Adrenal gland (tissue), 12 donors: ENCODE measurements around the gene KDM2A. TPM values are rescaled to one million over a fixed set of nuclear protein-coding genes. Genes with fewer than 3 reads are reported as not detected.

Source experiments
- DNase-seq, 7 donors: peaks; one replicate each; pipeline ENCODE4 v3.0.0-alpha.2; 2019 to 2020
- H3K27ac ChIP-seq, 5 donors: fragments of 200-600 bp; sonication (generic) in 4 of 5; 1 replicate in 3 of 5; 2 replicates in 2 of 5; pipeline versions ENCODE4 v1.5.1 to v1.8.0; 2016 to 2020; ENCODE audit warnings: mild to moderate bottlenecking in 1 of 5
- H3K27me3 ChIP-seq: fragments of 200-600 bp; 2 replicates; pipeline ENCODE4 v1.8.0; 2021
- H3K36me3 ChIP-seq, 2 donors: fragments of 200-600 bp; replicated peaks in 1 of 2; 1 replicate in 1 of 2; 2 replicates in 1 of 2; pipeline versions ENCODE4 v1.5.1 to v1.8.0; 2018 to 2022
- H3K4me1 ChIP-seq, 2 donors: fragments of 200-600 bp; replicated peaks in 1 of 2; 1 replicate in 1 of 2; 2 replicates in 1 of 2; pipeline versions ENCODE4 v1.5.1 to v1.8.0; 2018 to 2021
- H3K4me3 ChIP-seq, 4 donors: fragments of 200-600 bp; sonication (generic) in 3 of 4; one replicate each; pipeline ENCODE4 v1.5.1; 2016 to 2018
- H3K9me3 ChIP-seq, 3 donors: fragments of 200-600 bp; sonication (generic) in 1 of 3; replicated peaks in 1 of 3; 1 replicate in 2 of 3; 2 replicates in 1 of 3; pipeline versions ENCODE4 v1.5.1 to v1.8.0; 2016 to 2021
- CTCF ChIP-seq, 6 experiments: fragments of 450-650 bp in 4 of 6; fragments of 200-600 bp in 2 of 6; sonication (generic) in 1 of 6; IDR thresholded peaks; 1 replicate in 5 of 6; 2 replicates in 1 of 6; pipeline versions ENCODE4 v1.5.1 to v1.8.0; 2016 to 2021; ENCODE audit warnings: antibody characterized with exemption in 6 of 6, mild to moderate bottlenecking in 2 of 6, moderate library complexity in 1 of 6
- POLR2A ChIP-seq, 2 donors: fragments of 450-650 bp; IDR thresholded peaks; one replicate each; pipeline ENCODE4 v1.6.1; 2017; ENCODE audit warnings: antibody characterized with exemption in 2 of 2, mild to moderate bottlenecking in 2 of 2, moderate library complexity in 1 of 2
- WGBS, 4 donors: extraction: QIAGEN DNeasy Blood & Tissue Kit in 2 of 4; methylation state at CpG; one replicate each; pipeline versions ENCODE4 v1.1.5 to v1.1.7; 2013 to 2017; 5-methylcytosine and 5-hydroxymethylcytosine counted together
- intact Hi-C, 2 donors: fragments of 100-400 bp; cut with DNase I; formaldehyde crosslinking; loops; one replicate each; pipeline versions ENCODE4 v1.14.1 to v1.15.0; 2022 to 2023
- polyA plus RNA-seq, 3 donors: library from polyadenylated mRNA; stranded (reverse); fragments of 200-250 nt in 2 of 3; fragments of 350-450 nt in 1 of 3; fragmentation: Illumina TruSeq in 1 of 3; extraction: RNeasy Lipid Tissue Mini Kit (QIAGEN cat#74804) in 1 of 3; gene quantifications; one replicate each; pipeline ENCODE4 v1.2.3, GENCODE V29; 2013 to 2014
- total RNA-seq, 9 donors: library from RNA; depleted of rRNA in 4 of 9; stranded (reverse); fragments of >200 nt in 4 of 9; fragments of 120-200 nt in 1 of 9; fragmentation: NEBNext Ultra II Directional in 1 of 9; extraction: Animal tissue kit (Norgen Biotek cat#: 25700) in 1 of 9; gene quantifications; one replicate each; pipeline versions ENCODE4 v1.1.0 to v1.2.4, GENCODE V29; 2013 to 2023
- donor health status: healthy with polysubstance abuse.
- donor health status: Bipolar disorder and iron deficiency.
- donor health status: DM: yes; HTN: yes; CAD: no.
- donor health status: DM: no; HTN: no; CAD: no.
- donor health status: DM: no; HTN: no; CAD: no.
- donor health status: DM: yes; HTN: yes; CAD: no.

KDM2A gene
- total and polyA plus RNA-seq, 12 donors = 30.6 to 65.3 (median 45.7) TPM

GRCh38 chr11:67113231-67113721, 5.8 kb upstream of the KDM2A start:
- Histone ChIP-seq H3K36me3 (no peaks in the 10 kb centered on the region), H3K27me3 (no peaks in the 10 kb centered on the region), H3K27ac (no peak overlapping the region), H3K4me3 (no peak overlapping the region), H3K9me3 (no peaks in the 10 kb centered on the region), H3K4me1 (no peaks in the 10 kb centered on the region)
- DNase-seq = peak in 1 of 7 donors; percentile 9
- WGBS, 4 donors = 89 to 93% (median 91%) methylated on average over 3 to 5 of the region's 5 CpGs
- TF ChIP-seq CTCF (IDR thresholded peaks at IDR 0.05) (no peak), POLR2A (IDR thresholded peaks at IDR 0.05) (no peak)
- intact Hi-C loops = no loop called here

- no peak overlapping the region for H3K4me3 ChIP-seq
- H3K27ac ChIP-seq = no peak overlapping the region
- TF ChIP-seq POLR2A (IDR thresholded peaks at IDR 0.05) = no peak
- no peak for TF ChIP-seq CTCF (IDR thresholded peaks at IDR 0.05)
- no peaks in the 10 kb centered on the region for H3K4me1 ChIP-seq
- no peaks in the 10 kb centered on the region for H3K36me3 ChIP-seq
- H3K27me3 ChIP-seq = no peaks in the 10 kb centered on the region
- peak in 1 of 7 donors; percentile 10 for DNase-seq
- no peaks in the 10 kb centered on the region for H3K9me3 ChIP-seq
- 82 to 91% (median 89%) methylated on average over 10 of the region's 10 CpGs for WGBS, 4 donors
- intact Hi-C loops = no loop called here
These were observed 4.7 kb upstream of the KDM2A start for GRCh38 chr11:67114275-67114896.

GRCh38 chr11:67116758-67117105, 2.3 kb upstream of the KDM2A start:
- TF ChIP-seq CTCF (IDR thresholded peaks at IDR 0.05) (no peak), POLR2A (IDR thresholded peaks at IDR 0.05) (no peak)
- no peaks in the 10 kb centered on the region for H3K27me3 ChIP-seq
- peak overlapping the region in 1 of 5 donors; percentile 96 for H3K27ac ChIP-seq
- intact Hi-C loops = no loop called here
- H3K4me1 ChIP-seq = peaks cover 7% of the 10 kb centered on the region in 2 donors
- H3K9me3 ChIP-seq = no peaks in the 10 kb centered on the region
- no peaks in the 10 kb centered on the region for H3K36me3 ChIP-seq
- no peak overlapping the region for H3K4me3 ChIP-seq
- no peak for DNase-seq
- 74 to 84% (median 77%) methylated on average over 3 of the region's 3 CpGs for WGBS, 4 donors

- intact Hi-C loops = no loop called here
- H3K4me1 ChIP-seq = peaks cover 7 to 12% of the 10 kb centered on the region in 2 donors
- no peak for TF ChIP-seq POLR2A (IDR thresholded peaks at IDR 0.05)
- TF ChIP-seq CTCF (IDR thresholded peaks at IDR 0.05) = no peak
- H3K27me3 ChIP-seq = no peaks in the 10 kb centered on the region
- no peak overlapping the region for H3K4me3 ChIP-seq
- no peaks in the 10 kb centered on the region for H3K9me3 ChIP-seq
- H3K27ac ChIP-seq = peak overlapping the region in 2 of 5 donors; percentile 96 to 99
- DNase-seq = no peak
- 81 to 87% (median 83%) methylated on average over 7 of the region's 7 CpGs for WGBS, 4 donors
- H3K36me3 ChIP-seq = no peaks in the 10 kb centered on the region
These were observed 1.9 kb upstream of the KDM2A start for GRCh38 chr11:67117176-67117575.
